HG02763 (cell line): ENCODE measurements around the gene TSKU.

Source experiments
- ATAC-seq: cut with Tn5 transposase; IDR thresholded peaks from one replicate; pipeline ENCODE4 v1.9.1; 2021; ENCODE audit warnings: mild to moderate bottlenecking, moderate library complexity; ENCODE audit not compliant: unreplicated experiment

Gene TSKU

DNA sequence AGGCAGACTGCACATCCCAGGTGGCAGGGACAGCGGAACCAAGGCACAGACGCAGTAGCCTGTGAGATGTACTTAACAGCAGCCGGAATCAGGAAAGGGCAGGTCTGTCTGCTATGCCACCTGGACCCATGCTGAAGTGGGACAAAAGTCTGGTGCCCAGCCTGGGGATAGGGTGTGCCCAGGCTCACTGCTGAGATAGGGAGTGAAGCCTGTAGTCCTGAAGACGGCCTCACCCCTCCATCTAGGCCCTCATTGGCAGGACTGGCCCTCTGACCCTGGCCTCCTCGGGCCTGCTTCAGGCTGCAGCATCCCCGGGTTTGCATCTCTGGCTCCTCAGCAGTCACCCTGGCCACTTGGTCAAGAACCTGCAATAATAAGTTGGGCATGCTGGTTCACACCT, 32.4 kb upstream of the TSKU start:
- no peak for ATAC-seq

DNA sequence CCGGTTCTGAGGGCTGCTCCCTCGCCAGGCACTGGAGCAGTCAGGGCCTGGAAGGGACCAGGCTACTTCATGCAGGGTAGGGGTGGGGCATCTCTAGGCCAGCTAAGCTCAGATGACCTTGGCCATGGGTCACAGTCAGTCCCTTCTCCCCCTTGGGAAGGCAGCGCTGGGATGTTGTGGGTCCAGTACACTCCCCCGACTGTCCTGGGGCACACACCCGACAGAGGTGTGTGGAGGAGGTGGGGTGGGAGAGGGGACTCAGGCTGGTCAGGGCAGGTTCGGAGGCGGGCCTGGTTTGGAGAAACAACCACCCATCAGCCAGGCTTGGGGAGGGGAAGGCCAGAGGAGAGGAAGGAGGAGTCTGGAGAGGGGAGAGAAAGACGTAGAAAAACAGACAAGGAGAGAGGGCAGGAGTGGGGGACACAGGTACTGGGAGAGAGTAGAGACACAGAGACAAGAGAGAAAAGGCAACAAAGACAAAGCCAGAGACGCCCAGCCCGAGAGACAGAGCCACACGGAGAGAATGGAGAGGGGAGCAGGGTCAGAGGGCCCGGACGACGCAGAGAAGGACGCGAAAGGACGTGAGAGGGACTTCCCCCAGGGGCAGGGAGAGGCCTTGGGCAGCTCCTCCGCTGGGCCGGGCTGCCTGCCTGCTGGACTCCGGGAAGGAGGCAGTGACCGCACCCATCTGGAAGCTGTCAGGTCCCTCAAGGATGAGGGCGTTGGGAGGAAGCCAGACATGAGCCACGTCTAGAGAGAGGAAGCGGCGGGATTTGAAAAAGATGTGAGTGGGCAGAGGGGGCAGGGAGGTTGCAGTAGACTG, 30.6 kb upstream of the TSKU start:
- ATAC-seq, result no peak

DNA sequence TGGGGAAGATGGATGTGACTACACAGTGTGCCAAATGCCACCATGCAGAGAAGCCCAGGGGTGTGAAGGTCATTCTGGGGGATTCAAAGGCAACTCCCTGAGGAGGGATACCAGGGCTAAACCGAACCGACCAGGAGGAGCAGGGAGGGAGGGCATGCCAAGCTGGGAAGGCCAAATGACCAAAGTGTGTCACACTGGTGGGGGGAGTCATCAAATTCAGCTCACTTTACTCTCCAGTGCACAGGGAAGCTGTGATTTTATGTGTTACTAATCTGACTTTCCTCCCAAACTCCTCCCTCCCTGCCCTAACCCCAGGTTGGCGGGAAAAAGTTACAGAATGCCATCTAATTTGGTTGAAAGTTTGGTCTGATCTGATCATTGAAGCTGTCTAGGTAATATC, 29.7 kb upstream of the TSKU start:
- no peak for ATAC-seq

DNA sequence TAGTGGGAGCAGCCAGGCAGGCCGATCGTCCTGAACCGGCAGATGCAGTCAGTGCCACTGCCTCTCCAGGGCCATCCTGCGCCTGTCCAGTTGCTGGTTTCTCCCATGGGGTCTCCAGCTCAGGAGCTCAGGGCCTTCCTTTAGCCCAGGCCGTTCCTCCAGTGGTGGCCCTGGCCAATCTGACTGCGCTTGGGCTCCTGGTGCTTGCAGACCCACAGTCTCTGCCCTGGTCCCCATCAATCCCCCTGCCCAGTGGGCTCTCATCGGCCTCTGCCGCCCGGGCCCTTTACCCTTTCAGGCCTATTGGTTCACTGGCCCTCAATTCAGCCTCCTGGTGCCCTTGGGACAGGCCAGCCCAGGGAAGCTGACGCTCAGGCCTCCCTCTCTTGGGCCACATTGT, 29.2 kb upstream of the TSKU start:
- no peak for ATAC-seq

DNA sequence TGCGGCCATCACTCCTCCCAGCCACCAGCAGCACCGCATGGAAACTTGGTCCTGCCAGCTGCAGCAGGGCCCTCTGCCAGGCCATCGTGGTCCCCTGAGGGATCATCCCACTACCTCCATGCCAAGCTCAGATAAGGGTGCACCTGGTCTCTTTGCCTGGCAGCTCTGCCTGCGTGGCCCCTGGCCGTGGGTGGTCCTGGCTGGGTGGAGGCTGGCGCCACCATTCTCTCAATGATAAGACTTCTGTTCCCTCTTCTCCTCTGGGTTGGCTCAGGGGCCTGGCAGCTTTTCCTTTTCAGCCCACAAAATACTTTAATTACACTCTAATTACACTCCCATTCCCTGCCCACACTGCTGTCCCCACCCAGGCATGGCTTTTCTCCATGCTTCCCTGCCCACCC, 26.8 kb upstream of the TSKU start:
- ATAC-seq, result no peak

DNA sequence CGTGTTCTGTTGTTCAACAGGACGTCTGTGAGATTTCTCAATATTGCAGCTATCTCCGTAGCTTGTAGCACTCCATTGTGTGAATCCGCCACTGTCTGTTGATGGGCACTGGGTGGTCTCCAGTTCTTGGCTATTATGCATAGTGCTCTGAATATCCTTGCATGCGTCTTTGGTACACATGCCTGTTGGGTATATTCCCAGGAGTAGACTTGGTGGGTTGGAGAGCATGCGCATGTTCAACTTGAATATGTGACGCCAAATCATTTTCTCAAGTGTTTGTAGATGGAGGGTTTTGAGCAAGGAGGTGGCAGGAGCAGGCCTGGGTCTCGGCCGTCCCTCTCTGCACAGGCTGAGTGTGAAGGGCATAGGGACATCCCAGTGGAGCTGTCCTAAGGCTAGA, 24.8 kb upstream of the TSKU start:
- no peak for ATAC-seq

DNA sequence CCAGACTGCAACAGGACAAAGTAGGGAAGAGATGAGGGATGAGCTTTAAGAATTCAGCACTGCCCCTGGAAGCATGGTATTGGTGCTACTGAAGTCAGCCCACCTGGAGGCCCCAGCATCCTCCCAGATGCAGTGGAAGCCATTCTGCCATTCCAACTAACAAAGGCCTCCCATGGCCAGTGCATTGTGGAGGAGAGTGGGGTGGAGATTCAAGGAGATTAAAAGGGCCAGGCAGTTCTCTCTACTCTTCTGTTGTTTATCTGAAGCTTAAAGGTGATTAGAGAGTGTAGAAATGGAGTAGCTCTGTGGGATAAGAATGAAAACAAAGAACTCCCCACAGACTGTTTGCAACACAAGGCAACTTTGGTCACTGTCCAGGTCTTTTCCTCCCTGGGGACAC, 24.1 kb upstream of the TSKU start:
- no peak for ATAC-seq

DNA sequence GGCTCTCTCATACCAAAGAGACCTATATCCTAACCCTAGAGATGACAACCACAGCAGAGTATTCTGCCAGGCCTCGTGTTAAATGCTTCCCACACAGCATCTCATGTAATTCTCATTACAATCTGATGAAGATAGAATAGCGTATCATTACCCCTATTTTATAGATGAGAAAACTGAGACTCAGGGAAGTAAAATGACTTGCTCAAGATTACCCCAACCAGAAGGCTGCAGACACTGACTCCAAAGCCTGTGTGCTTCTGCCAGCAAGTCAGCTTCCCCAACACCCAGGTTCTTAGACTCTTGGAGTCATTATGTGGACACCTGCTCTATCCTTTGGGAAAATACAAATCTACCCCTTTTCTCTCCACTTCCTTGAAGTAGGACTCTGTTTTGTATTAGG, 23.6 kb upstream of the TSKU start:
- ATAC-seq, result no peak

DNA sequence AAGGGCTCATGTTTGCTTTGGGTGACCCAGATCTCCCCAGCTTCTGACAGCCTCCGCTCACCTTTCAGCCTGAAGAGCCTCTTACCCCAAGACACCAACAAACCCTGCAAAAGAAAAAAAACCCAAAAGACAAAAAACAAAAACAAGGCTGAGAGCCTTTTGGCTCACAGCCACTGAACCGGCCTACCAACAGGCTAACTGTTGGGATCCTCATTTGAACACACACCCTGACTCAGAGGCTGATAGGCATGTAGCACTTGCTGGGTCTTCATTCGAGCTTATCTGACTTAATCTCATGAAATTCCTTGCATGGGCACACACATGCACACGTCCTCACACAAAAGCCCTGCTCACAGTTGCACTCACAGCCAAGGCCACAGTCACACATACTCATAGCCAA, 22.9 kb upstream of the TSKU start:
- no peak for ATAC-seq

DNA sequence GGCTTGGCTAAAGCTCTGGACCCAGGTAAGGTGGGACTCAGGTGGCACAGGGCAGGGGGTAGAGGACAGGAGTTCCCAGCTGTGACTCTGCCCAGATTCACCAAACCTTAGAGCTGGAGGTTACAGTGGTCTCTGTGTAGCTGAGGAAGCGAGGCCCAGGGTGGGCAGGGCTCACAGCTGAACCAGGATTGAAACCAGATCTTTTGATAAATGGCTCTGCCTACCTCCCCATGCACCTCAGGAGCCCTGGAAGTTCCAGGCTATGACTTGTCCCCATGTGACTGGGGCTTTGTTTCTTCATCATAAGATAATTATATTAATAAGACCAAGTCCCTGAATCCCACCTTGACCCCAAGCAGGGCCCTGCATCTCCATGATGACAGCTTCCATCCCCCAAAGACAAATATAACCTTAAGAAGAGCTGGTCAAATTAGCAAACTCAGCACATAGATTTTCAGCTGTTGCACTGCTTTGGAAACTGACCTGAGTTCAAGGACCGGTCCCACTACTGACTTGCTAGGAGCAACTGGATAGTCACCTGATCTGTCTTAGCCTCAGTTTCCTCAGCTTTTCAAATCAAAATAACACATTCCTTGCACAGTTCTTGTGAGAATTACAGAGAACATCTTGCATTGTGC, 21.3 kb upstream of the TSKU start:
- no peak for ATAC-seq

DNA sequence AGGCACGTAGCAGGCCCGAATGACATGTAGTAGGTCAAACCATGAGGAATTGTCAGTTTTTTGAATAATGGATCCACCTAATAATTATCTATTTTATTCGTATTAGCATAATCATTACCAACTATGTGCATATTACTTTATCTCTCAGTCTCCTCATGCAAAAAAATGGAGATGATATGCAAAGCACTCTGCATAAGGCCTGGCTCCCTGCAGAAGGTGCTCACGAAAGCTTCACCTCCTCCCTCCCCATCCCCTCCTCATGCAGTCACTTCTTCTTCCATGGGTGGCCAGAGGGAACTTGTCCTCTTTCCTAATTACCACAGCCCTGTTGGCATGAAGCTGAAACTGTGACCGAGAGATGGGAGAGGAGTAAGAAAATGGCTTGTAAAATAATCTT, 20.8 kb upstream of the TSKU start:
- ATAC-seq, result no peak

DNA sequence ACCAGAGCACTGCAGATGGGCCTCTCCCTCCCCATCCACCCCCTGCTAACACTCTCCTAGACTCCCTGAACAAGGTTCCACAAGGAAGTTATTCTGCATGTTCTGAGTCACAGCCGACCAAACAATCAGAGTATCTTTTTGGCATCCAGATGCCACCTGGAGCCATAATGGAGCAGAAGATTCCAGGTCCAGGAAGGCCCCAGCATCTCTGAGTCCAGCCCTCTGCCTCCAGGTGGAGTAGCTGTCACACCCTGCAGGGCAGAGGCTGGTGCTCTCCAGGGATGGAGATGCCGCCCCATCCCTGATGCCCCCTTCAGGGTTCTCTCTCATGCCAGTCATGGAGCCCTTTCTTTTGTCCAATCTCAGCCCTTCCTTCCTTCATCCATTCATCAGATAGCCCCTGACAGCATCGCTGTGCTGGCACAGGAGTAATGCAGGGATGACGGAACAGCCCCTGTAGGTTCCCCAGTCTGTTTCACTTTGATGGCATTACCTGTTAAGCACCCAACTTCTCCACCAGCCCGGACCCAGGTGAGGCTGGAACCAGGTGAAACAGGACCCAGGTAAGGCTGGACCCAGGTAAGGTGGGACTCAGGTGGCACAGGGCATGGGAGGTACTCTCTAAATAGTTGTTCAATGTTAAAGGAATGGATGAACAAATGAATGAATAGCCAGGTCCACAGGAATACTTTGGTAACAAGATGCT, 20.1 kb upstream of the TSKU start:
- ATAC-seq, result no peak

DNA sequence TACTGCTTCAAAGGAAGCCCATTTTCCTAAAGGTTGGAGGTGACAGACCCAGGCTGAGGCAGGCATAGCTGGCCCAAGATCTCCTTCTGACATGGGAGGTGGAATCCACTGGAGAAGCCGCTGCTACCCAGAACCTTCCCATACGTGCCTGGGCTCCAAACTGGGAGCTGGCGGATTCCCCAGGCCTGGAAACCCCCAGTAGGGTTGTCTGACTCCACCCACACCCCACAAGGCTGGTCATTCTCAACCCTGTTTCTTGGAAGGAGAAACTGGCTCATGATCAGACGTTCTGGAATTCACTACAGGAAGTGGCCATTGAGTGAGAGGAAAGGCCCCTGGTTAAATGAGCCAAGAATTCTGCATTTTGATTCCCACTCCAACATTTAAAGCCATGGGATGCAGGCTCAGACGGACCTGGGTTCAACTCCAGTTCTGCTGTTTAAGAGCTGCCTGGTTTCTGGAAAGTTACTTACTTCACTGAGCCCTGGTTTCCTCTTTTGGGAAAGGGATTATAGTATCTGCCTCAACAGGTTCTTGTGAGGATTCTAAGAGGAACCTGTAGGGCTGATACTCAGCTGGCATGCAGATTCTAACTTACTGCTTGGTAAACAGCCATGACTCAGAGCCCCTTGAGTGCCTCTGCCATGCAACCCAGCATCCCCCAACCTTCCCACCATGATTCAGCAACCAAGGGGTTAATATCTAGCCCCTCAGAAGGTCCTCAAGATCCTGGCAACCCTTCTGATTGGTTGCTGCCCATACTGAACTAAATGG, 19.4 kb upstream of the TSKU start:
- no peak for ATAC-seq

DNA sequence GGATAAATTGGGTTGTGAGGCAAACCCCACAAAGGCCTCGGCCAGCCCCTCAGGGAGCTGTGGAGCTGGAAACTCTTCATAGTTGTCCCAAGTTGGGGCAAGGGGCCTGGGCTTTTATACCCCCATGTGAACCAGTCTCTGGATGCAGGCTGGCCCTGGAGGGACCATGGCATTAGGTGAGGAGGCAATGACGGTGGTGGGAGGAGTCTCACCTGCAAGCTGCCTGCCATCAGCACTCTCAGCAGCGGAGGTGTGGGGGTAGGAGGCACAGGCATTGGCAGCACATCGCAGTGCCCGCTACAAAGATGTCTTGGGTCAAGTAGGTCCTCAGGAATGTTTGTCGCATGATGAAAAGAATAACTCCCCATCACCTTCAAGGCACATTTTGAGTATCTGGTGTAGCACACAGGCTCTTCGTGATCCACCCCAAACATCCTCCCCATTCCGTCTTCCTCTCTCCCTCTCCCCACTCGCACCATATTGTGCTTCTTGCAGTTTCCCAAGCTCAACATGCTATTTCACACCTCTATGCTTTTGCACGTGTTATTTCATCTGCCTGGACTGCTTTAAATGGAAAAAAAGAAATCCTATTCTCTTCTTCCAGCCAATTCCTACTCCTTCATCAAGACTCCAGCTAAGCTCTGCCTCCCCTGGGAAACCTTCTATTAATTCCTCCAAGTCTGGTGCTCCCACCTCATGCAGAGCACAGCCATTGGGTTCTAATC, 18.1 kb upstream of the TSKU start:
- ATAC-seq, result no peak

DNA sequence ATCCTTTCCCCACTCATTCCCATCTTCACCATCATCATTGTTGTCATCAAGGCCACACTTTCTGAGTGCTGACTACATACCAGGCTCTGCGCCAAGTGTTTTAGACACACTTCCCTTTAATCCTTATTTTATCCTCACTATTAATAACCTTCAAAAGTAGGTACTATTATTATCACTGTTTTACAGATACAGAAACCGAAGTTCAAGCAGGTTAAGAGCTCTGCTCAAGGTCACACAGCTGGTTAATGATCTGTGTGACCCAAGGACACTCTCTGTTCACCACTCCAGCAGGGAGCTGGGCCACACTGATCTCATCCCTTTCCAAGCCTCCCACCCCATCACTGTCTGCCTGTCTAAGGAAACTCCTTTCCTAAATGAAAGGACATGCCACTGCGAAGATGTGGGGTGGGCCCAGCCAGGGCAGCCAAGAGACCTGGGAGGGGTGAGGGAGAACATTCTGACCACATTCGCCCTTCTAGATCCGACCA, 17.2 kb upstream of the TSKU start:
- ATAC-seq, result no peak

DNA sequence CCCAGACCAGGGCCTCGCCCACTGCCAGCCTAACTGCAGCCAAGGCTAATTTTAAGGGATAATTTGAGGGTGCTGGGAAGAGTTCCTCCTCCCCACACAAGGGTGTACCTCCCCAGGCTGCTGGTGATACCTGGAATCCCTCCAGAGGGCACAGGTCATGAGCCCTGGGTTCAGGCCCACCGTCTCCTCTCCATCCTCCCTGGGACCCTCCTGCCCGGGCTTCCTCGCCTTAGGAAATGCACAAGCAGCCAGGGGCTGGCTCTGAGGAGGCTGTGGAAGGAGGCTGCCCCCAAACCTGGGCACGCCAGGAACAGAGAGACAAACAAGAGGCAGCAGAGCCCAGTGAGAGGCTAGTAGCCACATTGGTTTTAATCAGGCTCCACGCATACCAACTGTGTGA, 16.6 kb upstream of the TSKU start:
- no peak for ATAC-seq

DNA sequence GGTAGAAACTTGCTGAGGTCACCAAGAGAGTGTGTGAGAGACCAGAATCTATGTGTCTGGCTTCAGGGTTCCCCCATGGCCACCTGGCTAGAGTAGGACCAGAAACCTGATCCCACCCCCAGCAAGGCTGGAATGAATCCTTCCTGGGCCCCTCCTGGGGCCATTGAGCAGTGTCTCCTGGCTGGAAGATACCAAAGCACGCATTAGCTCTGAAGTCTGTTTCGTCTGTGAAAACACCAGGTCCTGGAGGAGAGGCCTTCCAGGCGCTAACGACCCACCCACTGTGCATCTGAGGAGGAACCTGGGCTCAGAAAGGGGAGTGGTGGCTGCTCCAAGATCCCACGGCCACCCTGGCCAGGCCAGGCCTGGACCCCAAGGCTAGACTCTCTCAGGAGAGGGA, 15.5 kb upstream of the TSKU start:
- no peak for ATAC-seq

DNA sequence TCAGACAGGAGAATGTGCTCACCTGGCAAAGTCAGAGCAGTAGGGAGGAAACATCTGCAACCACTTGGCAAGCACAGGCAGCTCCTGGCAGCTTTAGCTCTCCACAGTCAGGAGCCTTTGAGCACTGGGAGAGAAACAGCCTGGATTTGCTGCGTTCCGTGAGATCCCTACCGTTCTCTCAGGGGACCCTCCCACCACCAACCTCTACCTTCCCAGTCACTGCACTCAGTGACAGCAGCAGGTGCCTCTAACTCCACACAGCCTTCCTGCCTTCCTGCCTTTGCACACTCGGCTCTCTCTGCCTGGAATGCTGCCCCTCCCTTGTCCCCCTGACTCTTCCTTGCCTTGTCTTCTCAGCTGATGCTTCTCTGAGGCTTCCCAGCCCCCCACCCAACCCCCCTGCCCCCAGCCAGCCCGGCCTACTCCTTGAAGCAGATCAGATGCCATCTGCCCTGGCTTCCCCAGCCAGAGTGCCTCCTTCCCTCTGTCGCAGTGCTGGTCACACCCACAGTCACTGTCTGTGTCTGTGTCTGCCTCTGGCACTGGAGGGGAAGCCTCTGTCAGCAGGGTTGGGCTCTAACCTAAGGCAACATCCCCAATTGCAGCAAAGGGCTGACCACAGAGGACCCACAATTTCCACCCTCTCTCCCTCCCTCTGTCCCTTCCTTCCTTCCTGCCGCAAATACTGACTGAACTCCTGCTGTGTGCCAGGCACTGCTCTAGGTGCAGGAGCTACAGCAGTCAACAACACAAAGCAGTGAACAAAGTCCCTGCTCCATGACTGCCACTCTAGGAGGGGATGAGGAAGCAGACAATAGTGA, 14.9 kb upstream of the TSKU start:
- ATAC-seq, result no peak

DNA sequence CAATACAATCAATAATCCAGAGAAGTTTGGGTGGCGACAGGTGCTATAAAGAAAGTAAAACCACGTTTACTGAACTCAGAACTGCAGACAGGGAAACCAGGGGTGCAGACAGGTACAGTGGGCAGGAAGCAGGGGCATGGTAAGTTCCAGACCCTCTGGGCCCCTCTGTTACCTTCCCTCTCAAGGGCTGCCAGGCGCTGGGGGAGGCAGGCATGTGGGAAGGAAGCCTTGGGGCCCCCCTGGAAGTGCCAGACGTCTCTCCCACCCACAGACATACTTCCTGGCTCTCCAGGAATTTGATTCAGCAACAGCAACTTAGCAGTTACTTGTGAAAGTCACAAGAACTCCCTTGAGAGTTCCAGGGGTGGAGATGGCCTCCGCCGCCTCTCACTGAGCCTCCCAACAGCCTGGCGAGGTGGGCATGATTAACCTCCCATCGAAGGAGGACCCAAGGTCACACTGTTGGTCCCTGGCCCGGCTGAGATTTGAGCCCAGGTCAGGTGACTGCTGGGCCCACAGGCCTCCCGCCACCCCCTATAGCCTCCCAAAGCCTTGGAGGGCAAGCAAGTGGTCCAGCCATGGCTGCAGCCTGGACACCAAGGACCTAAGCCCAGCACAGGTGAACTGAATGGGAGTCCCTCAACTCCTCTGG, 14.1 kb upstream of the TSKU start:
- no peak for ATAC-seq
